Natural killer cell (primary cell): ENCODE results near the gene MELTF. TPM values are rescaled to one million over a fixed set of nuclear protein-coding genes. Genes with fewer than 3 reads are reported as not detected.
A peak's percentile ranks its signal among the peaks of the same experiment; 100 is the strongest.

Source experiments
- ATAC-seq, 3 donors: fragments of 150-1000 bp in 2 of 3; fragments of 200-7000 bp in 1 of 3; cut with Tn5 transposase; 1 replicate in 1 of 3; 2 replicates in 2 of 3; pipeline ENCODE4 v1.10.0; 2021; ENCODE audit warnings: mild to moderate bottlenecking in 2 of 3, moderate library complexity in 2 of 3
- DNase-seq, 2 donors: peaks; one replicate each; pipeline versions ENCODE4 v3.0.0 to v3.0.0-alpha.2; 2013 to 2021; ENCODE audit warnings: mixed read lengths in 1 of 2
- H3K27ac ChIP-seq: one replicate; pipeline ENCODE4 v1.5.1; 2013; ENCODE audit warnings: mild to moderate bottlenecking, low read length
- H3K27me3 ChIP-seq: one replicate; pipeline ENCODE4 v1.6.1; 2013; ENCODE audit warnings: low read length; ENCODE audit not compliant: control insufficient read depth, insufficient read depth
- H3K36me3 ChIP-seq: one replicate; pipeline ENCODE4 v1.6.1; 2013; ENCODE audit warnings: low read length; ENCODE audit not compliant: control insufficient read depth, insufficient read depth
- H3K4me1 ChIP-seq: one replicate; pipeline ENCODE4 v1.6.1; 2013; ENCODE audit warnings: low read length; ENCODE audit not compliant: control insufficient read depth, insufficient read depth
- H3K4me3 ChIP-seq: one replicate; pipeline ENCODE4 v1.5.1; 2013; ENCODE audit warnings: low read length
- H3K9me3 ChIP-seq: one replicate; pipeline ENCODE4 v1.6.1; 2013; ENCODE audit warnings: low read length; ENCODE audit not compliant: control insufficient read depth, insufficient read depth
- H3K27ac Mint-ChIP-seq, 2 donors: one replicate each; pipeline ENCODE4 v1.8.0; 2022; ENCODE audit warnings: mild to moderate bottlenecking in 2 of 2, mixed read lengths in 2 of 2, moderate library complexity in 1 of 2
- H3K27me3 Mint-ChIP-seq, 2 donors: one replicate each; pipeline ENCODE4 v1.8.0; 2022; ENCODE audit warnings: low read depth in 2 of 2, mixed read lengths in 2 of 2
- H3K36me3 Mint-ChIP-seq: one replicate; pipeline ENCODE4 v1.8.0; 2022; ENCODE audit warnings: mixed read lengths
- H3K4me1 Mint-ChIP-seq, 2 donors: one replicate each; pipeline ENCODE4 v1.8.0; 2022; ENCODE audit warnings: mixed read lengths in 2 of 2
- H3K4me3 Mint-ChIP-seq: one replicate; pipeline ENCODE4 v1.8.0; 2022; ENCODE audit warnings: mild to moderate bottlenecking, moderate library complexity, mixed read lengths
- H3K9me3 Mint-ChIP-seq, 2 donors: one replicate each; pipeline ENCODE4 v1.8.0; 2022; ENCODE audit warnings: mixed read lengths in 2 of 2
- WGBS: methylation state at CpG from one replicate; pipeline ENCODE4 v1.1.7; 2013; ENCODE audit warnings: missing lambda C conversion rate; ENCODE audit not compliant: insufficient coverage; 5-methylcytosine and 5-hydroxymethylcytosine counted together
- intact Hi-C: fragments of 100-400 bp; cut with micrococcal nuclease; formaldehyde crosslinking; loops from one replicate; pipeline ENCODE4 v1.14.2; 2022
- total RNA-seq, 4 donors: library from RNA; stranded (reverse); fragments of 120-200 nt in 1 of 4; gene quantifications; one replicate each; pipeline versions ENCODE4 v1.2.3 to v1.2.4, GENCODE V29; 2013 to 2022
- TF ChIP-seq, protein P1 (sequence below): fragments of 200-600 bp; IDR thresholded peaks from one replicate; pipeline ENCODE4 v1.8.0; 2022; ENCODE audit warnings: antibody characterized with exemption

Gene MELTF
- total RNA-seq, 3 donors from 2014 or later (not counting 1 experiment from before 2014, with no cell fraction given) = 2.4 to 4.3 (median 4.0) TPM

DNA sequence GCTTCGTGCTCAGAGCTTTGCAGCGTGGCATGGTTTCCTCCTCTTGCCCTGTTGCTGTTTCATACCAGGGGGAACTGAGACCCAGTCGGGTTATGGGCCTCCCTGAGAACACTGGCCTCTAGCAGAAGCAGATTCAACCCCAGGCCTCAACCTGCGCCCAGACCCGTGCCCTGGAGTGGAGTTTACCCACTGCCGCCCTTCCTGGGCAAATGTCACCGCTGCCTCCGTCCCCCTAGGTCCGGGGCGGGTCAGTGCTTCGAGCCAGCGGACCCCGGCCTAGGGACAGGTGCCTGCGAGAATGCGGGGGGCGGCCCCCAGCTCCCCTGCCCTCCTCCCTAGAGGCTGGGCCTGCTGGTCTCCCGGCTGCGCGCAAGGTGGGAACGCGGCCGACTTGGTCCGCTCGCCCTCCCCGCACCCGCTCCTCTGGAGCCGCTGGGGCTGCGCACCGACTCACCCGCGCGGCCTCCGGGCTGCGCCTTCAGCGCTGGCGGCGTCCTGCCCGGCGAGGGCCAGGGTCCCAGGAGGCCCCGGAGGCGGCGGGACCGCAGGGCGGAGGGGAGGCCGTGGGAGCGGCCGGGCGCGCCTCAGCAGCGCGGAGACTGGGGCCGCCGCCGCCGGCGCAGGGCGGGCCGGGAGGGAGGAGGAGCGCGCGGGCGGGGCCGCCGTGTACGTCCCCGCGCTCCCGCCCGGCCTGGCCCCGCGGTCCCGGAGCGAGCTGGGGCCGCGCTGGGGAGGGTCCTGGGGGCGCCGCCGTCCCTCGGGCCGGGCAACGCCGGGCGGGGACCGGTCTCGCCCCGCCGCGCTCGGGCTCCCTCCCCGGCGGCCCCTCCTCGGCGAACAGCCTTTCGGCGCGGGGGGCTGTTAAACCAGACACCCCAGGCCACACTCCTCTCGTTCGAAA, 61.1 kb downstream of the MELTF start, which contains the start of gene PIGZ:
Gene PIGZ (minus strand): TSS at position 601 of the 901 bp plus-strand sequence. CDS start 16,802 bp downstream, outside the sequence.
- DNase-seq = peak; percentile 33 to 62
- H3K27me3 Mint-ChIP-seq = no peaks in the 10 kb centered on the region
- H3K9me3 Mint-ChIP-seq = no peaks in the 10 kb centered on the region
- intact Hi-C loops = loop anchor here (1.0 to 5.0 kb wide), 2 partner anchors 130 to 431 kb away; no protein-coding TSS in a partner anchor
- Histone ChIP-seq H3K36me3 (no peaks in the 10 kb centered on the region), H3K4me1 (peaks cover 14% of the 10 kb centered on the region), H3K27ac (no peak within 1 kb of the TSS), H3K9me3 (no peaks in the 10 kb centered on the region), H3K4me3 (peak within 1 kb of the TSS; percentile 41), H3K27me3 (no peaks in the 10 kb centered on the region)
- peak within 1 kb of the TSS; percentile 96 for H3K4me3 Mint-ChIP-seq
- TF ChIP-seq, protein P1, sequence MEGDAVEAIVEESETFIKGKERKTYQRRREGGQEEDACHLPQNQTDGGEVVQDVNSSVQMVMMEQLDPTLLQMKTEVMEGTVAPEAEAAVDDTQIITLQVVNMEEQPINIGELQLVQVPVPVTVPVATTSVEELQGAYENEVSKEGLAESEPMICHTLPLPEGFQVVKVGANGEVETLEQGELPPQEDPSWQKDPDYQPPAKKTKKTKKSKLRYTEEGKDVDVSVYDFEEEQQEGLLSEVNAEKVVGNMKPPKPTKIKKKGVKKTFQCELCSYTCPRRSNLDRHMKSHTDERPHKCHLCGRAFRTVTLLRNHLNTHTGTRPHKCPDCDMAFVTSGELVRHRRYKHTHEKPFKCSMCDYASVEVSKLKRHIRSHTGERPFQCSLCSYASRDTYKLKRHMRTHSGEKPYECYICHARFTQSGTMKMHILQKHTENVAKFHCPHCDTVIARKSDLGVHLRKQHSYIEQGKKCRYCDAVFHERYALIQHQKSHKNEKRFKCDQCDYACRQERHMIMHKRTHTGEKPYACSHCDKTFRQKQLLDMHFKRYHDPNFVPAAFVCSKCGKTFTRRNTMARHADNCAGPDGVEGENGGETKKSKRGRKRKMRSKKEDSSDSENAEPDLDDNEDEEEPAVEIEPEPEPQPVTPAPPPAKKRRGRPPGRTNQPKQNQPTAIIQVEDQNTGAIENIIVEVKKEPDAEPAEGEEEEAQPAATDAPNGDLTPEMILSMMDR = no peak
- H3K27ac Mint-ChIP-seq = peak within 1 kb of the TSS in 1 of 2 donors; percentile 72
- ATAC-seq = peak; percentile 68 to 72 (median 71)
- 2% methylated on average over 98 of the region's 98 CpGs for WGBS
- no peaks in the 10 kb centered on the region for H3K36me3 Mint-ChIP-seq
- peaks cover 5 to 25% of the 10 kb centered on the region in 2 donors for H3K4me1 Mint-ChIP-seq

- H3K9me3 Mint-ChIP-seq = no peaks in the 10 kb centered on the region
- Histone ChIP-seq H3K4me3 (peak overlapping the region; percentile 41), H3K9me3 (no peaks in the 10 kb centered on the region), H3K27me3 (no peaks in the 10 kb centered on the region), H3K36me3 (no peaks in the 10 kb centered on the region), H3K27ac (no peak overlapping the region), H3K4me1 (peaks cover 14% of the 10 kb centered on the region)
- intact Hi-C loops = loop anchor here (5.0 kb wide), 1 partner anchor 430 kb away; no protein-coding TSS in a partner anchor
- no peaks in the 10 kb centered on the region for H3K27me3 Mint-ChIP-seq
- H3K4me3 Mint-ChIP-seq = peak overlapping the region; percentile 71
- H3K4me1 Mint-ChIP-seq = peaks cover 5 to 25% of the 10 kb centered on the region in 2 donors
- WGBS = 79% methylated on average over 35 of the region's 35 CpGs
- H3K36me3 Mint-ChIP-seq = no peaks in the 10 kb centered on the region
- ATAC-seq (no peak), DNase-seq (peak in 1 of 2 donors; percentile 10)
- TF ChIP-seq, protein P1 = no peak
- no peak overlapping the region for H3K27ac Mint-ChIP-seq
Observed at GRCh38 chr3:196967412-196968232, 62.0 kb downstream of the MELTF start.

DNA sequence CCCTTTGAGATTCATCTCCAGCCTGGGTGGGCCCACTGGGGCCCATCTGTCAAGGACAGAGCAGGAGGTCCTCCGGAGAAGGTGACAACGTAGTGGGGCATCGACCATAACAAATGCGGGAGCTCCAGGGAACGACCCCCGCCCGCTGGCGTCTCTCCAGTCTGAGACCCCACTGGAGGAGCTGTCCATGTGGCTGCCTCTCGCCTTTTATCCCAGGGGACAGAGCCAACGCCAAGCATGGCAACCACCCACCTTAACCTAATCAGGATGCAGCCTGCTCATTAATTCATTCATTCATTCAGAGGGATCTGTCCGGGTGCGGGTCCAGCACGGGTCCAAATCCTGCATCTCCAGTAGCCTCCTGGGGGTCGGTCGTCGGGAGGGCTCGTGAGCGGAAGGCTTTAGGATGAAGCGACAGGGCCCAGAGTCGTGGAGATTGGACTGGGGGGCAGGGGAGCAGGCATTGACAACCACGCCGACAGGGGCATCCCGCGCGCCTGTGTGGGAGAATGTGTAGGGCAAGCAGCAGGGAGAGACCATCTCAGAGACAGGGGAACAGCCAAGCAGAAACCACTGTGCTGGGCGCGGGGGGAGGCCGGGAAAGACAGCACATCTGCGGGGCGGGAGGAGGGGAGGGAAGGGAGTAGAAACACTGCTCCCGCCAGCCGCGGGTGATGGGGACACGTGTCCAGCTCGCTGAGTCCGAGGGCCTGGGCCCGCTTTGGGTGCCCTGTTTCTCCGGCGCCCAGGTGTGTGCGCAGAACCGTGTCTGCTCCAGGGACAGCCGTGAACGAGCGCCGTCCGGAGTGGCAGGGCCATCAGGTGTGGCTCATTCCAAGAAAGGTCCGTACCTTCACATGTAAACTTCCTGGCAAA, 62.9 kb downstream of the MELTF start:
- WGBS = 90% methylated on average over 47 of the region's 47 CpGs
- H3K4me1 Mint-ChIP-seq = peaks cover 5 to 25% of the 10 kb centered on the region in 2 donors

More for the DNA sequence above, 62.9 kb downstream of the MELTF start:
- H3K36me3 Mint-ChIP-seq = no peaks in the 10 kb centered on the region
- H3K4me1 ChIP-seq = peaks cover 14% of the 10 kb centered on the region
- DNase-seq (peak in 1 of 2 donors; percentile 9), ATAC-seq (no peak)
- no peak overlapping the region for H3K27ac ChIP-seq
- no peaks in the 10 kb centered on the region for H3K36me3 ChIP-seq
- H3K27me3 Mint-ChIP-seq = no peaks in the 10 kb centered on the region
- no peak overlapping the region for H3K4me3 ChIP-seq
- intact Hi-C loops = loop anchor here (5.0 kb wide), 1 partner anchor 429 kb away; no protein-coding TSS in a partner anchor
- H3K9me3 Mint-ChIP-seq = no peaks in the 10 kb centered on the region
- no peaks in the 10 kb centered on the region for H3K9me3 ChIP-seq
- H3K27ac Mint-ChIP-seq = no peak overlapping the region
- TF ChIP-seq, protein P1 = no peak
- H3K4me3 Mint-ChIP-seq = peak overlapping the region; percentile 73
- no peaks in the 10 kb centered on the region for H3K27me3 ChIP-seq
